Epithelial cell of prostate (primary cell): ENCODE results near the gene ANTXRL.
"Not testable (repeated sequence)": the region's sequence is repeated elsewhere in the genome, so short reads cannot be mapped to it uniquely, and the experiment has no call there.

Source experiments
- DNase-seq: peaks from one replicate; pipeline ENCODE4 v3.0.0-alpha.2; 2011; ENCODE audit warnings: low read depth, low spot score
- H3K27ac ChIP-seq: fragments of 450-650 bp; 2 replicates; pipeline ENCODE4 v1.5.1; 2017; ENCODE audit warnings: mild to moderate bottlenecking

ANTXRL gene

DNA sequence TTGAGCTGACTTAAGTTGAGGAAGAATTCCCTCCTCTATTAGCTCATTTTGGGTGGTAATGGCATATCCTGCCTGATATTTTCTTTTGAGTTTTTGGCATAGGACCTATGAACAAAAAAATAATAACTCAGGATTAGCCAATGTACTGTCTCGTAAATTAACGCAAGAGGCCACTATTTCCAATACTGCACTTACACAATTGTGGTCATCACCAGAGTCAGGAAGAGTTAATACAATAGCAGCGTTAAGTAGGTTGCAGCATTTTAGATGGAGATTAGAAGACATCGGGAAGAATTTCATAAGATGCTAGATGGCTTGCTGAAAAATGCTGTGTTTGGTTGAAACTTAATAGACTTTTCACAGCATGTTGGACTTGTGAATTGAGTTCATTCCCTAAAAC, 36.4 kb downstream of the ANTXRL start:
- no peak for DNase-seq
- H3K27ac ChIP-seq: no peak overlapping the region

DNA sequence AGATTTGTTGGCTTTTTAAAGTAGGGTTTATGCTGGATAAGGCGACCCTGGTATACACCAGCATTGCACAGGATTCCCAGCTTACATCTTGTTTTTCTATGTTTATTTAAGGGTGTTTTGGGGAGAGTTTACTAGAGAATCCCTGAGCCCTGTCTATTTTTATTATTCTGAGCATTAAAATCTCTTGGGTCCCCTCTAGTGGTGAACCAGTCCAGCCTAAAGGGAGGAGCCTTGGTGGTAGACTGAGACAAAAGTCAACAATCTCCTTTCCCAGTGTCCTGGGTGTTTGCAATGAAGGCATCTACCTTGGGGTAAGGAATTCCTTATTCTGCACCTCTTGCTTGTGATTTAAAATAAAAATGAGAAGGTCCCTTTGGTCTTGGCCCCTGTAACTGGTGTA, 38.2 kb downstream of the ANTXRL start:
- DNase-seq: no peak
- no peak overlapping the region for H3K27ac ChIP-seq

DNA sequence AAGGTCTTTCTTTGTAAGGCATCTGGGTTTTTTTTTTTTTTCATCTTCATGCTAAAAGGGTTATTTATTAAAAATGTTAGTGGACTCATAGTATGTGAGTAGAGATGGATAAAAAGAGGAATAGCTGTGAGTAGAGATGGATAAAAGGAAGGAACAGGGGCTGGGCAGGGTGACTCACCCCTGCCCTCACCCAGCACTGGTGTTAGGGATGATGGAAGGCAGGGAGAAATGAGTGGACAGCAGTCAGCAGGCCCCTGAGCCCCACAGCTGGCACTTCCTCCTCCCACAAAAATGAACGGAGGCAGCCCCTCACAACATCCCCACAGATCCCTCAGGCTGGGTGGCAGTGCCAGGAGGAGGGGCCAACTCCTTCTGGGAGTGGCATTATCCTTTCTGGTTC, 39.3 kb downstream of the ANTXRL start:
- no peak overlapping the region for H3K27ac ChIP-seq
- no peak for DNase-seq

DNA sequence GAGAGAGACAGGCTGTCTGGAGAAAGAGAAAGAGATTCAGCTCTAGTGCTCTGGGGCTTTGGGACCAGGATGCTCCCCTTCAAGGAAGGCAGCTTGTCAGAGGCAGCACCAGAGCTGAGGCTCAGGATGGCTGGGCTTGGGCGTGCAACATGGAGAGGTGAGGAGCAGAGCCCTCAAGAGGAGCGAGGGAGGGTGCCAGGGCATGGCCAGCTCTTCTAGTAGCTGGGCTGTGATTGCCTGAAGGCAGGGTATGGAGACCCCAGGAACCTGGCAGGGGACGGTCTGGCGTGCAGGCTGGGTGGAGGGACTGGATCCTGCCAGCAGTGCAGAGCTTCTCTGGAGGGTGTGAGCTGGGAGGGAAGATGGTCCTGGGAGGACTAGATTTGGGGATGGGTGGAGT, 40.2 kb downstream of the ANTXRL start:
- no peak for DNase-seq

DNA sequence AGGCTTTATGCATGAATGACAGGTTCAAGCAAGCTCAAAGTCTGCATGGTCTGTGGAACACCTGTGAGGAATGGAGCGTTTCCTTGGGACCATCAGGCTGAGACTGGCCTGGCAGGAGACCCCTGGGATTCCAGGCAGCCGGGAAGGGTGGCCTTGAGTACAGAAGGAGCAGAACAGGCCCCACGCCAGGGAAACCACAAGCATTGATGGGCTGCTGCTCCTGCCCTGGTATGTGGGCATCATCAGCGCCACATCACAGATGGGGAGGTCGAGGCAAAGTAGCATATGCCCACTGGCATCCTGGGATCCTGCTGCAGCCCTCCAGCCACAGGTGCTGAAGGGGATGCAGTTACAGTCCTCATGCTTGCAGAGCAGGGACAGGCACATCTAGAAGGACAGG, 40.9 kb downstream of the ANTXRL start:
- DNase-seq: no peak
- no peak overlapping the region for H3K27ac ChIP-seq

More for the DNA sequence above, 40.2 kb downstream of the ANTXRL start:
- H3K27ac ChIP-seq: no peak overlapping the region

DNA sequence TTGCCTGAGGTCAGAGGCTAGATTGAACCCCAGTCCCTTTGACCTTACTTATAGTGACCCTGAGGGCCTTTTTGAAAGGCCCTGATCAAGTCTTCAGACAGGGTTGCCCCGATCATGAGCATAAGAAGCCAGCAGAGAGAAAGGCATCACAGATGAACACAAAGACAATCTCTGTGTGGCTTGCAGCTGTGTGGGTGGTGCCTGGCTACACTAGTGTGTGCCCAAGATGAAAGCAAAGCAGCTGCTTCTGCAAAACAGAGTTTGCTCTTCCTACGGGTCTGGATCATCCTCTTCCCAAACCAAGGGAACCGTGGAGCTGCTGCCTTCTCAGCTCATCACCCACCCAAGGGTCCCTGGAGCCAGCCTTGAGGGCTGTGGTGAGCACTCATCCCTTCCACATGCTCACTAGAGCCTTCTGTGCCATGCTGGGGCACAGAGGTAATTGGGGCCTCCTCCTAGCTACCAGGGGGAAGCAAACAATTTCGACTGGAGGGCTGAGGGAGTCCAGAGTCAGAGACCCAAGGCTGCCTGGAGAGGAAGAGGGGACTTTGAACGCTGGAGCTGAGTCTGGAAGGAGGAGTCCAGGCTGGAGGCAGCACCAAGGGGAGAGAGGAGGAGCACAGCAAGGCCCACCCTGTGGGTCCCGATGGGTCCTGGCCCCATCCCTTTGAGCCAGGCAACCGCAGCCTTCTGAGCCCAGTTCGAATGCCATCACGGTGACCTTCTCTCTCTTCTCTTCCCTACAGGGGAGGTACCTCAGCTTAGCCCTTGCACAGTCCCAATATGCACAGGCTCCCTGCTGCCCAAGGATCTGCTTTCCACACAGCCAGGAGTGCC, 42.3 kb downstream of the ANTXRL start:
- no peak for DNase-seq
- no peak overlapping the region for H3K27ac ChIP-seq

DNA sequence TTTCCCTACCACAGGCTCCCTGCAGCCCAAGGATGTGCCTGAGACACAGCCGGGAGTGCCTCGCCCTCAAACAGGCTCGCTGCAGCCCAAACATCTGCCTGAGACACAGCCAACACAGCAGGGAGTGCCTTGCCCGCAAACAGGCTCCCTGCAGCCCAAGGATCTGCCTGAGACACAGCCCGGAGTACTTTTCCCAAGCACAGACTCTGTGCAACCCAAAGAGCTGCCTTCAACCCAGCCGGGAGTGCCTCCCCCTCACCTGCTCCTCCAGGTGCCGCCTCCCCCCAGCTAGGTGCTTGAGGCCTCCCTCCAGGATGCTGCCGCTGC, 42.9 kb downstream of the ANTXRL start:
- no peak overlapping the region for H3K27ac ChIP-seq
- DNase-seq: no peak

DNA sequence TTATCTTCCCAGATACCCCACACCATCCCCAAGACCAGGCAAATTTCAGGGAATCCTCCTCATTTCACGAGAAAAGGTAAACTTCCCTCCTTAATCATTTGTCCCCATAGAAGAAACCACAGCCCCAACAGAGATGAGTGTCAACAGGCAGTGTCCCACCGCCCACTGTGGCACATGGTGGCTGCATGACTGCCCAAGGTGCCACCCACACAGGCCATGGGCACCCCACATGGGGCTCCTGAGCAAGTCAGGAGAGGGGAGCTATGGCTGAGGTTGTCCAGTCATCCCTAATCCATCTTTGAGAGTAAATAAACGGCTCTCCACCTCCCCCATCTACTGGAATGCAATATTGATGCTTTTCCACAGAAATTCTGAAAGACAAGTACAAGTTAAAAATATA, 44.1 kb downstream of the ANTXRL start:
- DNase-seq: no peak
- no peak overlapping the region for H3K27ac ChIP-seq

DNA sequence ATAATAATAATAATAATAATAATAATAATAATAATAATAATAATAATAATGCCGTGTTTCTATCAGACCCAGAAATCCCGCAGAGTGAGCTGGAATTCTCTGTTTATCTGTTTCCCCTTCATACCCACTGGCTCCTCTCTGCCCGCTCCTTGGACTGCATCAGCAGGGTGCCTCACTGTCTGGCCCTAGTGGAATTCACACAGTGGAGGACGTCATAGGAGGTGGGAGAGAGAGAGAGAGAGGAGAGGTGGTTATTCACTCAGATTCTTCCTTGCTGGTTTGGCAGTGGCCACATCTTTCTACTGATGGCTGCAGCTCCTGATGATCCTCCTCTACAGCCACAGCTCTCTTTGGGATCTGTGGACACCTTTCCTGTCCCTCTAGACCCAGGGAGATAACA, 78.7 kb downstream of the ANTXRL start:
- not testable (repeated sequence) for DNase-seq, H3K27ac ChIP-seq

DNA sequence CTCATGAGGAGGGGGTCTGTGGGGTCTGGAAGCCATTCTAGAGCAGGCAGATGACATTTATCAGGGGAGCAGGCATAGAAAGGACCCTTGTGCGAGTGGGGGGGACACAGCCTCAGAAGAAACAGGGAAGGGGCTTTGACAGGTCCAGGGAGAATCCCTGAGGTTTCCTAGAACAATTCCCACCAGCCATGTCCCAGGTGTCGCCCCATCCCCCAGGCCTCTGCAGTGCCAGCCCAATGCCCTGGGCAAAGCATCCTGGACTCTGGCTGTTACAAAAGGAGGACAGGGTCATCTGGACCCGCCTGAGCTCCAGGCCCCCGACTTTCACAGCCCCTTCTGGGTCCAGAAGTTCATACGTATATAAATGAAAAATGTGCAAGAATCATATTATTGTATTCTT, 80.4 kb downstream of the ANTXRL start:
- DNase-seq, H3K27ac ChIP-seq: not testable (repeated sequence)

DNA sequence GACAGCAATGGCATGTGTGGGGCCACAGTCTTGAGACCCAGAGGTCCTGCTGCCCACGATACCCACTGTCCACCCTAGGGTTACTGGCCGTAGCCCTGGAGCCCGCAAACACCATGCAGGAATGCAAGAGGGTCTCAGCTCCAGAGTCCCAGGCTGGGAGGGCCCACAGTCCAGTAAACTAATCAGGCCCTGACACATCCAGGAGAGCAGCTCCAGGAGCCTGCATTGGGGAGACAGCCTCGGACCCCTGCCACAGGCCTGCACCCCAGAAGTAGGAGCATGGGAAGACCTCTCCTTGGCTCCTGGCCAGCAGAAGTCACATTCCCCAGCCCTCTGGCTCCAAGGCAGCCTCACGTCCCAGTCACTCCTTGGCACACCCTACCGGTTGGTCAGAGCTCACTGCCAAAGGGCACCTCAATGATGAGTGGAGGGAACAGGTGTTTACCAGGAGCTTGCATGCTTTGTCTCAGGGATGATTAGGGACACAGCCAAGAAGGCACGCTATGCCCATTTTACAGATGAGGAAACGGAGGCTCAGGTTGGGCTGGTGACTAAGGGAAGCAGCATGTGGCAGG, 81.0 kb downstream of the ANTXRL start:
- DNase-seq, H3K27ac ChIP-seq: not testable (repeated sequence)

DNA sequence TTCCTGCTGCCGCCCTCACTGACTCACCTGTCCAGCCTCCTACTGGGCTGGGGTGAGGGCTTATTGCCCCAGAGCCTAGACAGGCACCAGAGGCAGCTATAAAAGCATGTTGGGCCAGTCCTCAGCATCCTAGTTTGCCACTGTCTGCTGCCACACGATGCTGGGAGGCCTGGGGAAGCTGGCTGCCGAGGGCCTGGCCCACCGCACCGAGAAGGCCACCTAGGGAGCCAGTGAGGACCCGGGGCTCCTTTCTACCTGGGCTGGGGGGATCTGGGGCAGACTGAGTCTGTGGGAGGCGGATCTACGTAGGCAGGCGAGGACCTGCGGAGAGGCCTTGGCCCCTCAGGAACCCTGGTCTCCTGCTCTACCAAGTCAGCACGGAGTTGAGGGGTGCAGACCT, 82.2 kb downstream of the ANTXRL start:
- not testable (repeated sequence) for H3K27ac ChIP-seq, DNase-seq

DNA sequence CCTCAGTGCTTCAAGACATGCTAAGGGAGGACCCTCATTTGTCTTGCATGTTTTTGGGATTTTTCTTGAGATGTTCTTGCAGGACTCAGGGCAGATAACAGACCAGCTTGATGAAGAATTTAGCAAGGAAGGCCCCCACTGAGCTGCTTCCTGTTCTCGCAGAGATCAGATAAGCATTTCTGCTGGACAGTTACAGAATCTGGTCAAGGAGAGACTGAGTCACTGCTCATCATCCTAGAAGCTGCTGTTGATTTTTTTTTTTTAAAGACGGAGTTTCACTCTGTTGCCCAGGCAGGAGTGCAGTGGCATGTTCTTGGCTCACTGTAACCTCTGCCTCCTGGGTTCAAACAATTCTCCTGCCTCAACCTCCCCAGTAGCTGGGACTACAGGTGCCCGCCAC, 87.6 kb downstream of the ANTXRL start:
- peak overlapping the region; percentile 73 for H3K27ac ChIP-seq
- not testable (repeated sequence) for DNase-seq

DNA sequence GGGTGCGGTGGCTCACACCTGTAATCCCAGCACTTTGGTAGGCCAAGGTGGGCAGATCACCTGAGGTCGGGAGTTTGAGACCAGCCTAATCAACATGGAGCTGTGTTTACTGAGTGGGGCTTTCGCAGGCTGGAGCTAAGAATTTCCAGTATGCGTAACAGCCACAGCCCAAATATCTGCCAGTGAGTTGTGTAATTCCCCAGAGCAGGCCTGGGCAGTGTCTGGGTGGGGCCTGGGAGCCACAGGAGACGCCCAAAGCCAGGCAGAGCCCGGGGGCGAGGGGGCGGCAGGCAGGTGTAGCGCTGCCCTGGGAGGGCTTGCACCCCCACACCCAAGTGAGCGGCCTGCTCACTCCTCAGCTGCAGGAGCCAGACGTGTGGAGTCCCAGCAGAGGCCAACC, 88.6 kb downstream of the ANTXRL start, which contains the start of gene ANXA8L1:
Gene ANXA8L1, plus strand, starts transcription at position 371 of the 400 bp plus-strand sequence. CDS start 76 bp downstream, outside the sequence.
- not testable (repeated sequence) for DNase-seq
- peak within 1 kb of the TSS; percentile 73 for H3K27ac ChIP-seq

DNA sequence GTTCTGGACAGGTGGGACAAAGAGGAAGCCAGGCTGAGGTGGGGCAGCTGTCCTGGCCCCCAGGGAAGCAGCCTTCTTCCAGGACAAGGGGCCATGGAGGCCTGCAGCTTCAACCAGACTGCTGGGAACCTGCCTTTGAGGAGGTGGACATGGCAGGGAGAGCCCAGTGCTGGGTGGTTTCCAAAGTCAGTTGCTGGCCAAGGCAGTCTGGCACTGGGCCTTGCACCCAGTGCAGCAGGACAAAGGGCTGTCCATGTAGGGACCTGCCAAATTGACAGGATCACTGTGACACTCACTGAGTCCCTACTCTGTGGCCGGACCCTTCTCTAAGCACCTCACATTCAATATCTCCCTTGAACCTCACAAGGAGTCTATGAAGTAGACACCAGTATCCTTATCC, 90.2 kb downstream of the ANTXRL start:
- DNase-seq, H3K27ac ChIP-seq: not testable (repeated sequence)

DNA sequence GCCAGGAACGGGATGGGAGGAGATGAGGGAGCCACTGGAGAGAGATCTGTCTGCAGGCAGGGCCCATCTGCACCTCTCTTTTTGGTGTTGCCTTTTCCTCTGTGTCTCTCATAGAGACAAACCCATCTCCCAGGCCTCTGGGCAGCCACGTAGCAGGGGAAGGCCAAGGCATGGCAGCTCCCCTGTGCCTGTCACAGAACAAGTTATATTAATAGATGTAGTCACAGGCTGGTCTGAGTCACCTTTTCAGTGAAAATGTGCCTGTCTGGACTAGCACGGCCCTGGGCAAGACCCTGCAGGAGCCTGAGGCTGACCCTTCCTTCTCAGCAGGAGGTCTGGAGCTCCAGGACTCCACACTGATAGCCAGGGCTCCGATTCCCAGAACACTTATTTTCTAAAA, 90.9 kb downstream of the ANTXRL start:
- not testable (repeated sequence) for H3K27ac ChIP-seq

DNA sequence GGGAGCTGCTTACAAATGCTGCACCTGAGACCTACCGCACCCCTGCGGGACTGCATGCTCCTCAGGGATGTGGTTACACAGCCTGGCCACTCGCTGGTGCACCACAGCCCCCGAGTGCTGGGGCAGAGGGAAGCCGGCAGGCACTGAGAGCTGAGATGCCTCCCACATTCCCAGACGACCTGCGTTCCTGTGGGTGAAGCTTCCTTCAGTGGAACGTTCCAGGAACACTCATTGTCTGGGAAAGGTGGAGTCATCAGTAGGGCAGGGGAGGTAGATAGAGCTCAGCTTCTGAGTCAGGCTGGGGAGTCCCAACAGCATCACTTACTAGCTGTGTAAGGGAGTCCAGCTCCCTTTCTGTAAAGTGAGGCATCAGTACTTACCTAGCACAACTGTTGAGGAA, 91.3 kb downstream of the ANTXRL start:
- not testable (repeated sequence) for H3K27ac ChIP-seq, DNase-seq

More for the DNA sequence above, 90.9 kb downstream of the ANTXRL start:
- DNase-seq: not testable (repeated sequence)

DNA sequence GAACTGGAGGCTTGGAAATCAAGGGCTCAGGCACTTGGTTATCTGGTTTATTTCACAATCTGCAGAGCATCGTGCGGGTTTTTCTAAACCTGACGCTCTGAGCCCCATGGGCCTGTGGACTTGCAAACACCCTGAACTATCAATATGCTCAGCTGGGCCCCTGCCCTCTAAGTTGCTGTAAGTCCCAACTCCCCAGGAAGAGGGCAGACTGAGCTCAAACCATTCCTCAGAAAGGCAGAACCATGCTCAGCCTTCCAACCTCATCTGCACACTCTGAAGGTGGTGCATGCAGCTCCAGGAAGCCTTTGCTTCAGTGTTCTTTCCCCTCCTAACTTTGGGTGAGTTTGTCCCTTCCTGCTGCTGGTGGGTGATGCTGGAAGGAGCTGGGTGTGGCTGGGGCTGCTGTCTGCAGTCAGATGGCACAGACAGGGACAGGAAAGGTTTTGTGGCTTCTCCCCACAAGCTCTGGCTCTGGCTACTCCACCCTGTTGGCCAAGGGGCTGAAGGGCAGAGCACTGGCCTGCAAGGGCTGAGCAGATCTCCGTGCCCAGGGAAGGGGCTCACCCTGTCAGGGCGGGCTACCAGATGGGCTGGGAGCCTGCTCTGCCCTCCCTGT, 92.5 kb downstream of the ANTXRL start:
- DNase-seq, H3K27ac ChIP-seq: not testable (repeated sequence)
